ENCODE measurements around the gene RAMP1.
A peak's percentile ranks its signal among the peaks of the same experiment; 100 is the strongest.

RAMP1 gene

DNA sequence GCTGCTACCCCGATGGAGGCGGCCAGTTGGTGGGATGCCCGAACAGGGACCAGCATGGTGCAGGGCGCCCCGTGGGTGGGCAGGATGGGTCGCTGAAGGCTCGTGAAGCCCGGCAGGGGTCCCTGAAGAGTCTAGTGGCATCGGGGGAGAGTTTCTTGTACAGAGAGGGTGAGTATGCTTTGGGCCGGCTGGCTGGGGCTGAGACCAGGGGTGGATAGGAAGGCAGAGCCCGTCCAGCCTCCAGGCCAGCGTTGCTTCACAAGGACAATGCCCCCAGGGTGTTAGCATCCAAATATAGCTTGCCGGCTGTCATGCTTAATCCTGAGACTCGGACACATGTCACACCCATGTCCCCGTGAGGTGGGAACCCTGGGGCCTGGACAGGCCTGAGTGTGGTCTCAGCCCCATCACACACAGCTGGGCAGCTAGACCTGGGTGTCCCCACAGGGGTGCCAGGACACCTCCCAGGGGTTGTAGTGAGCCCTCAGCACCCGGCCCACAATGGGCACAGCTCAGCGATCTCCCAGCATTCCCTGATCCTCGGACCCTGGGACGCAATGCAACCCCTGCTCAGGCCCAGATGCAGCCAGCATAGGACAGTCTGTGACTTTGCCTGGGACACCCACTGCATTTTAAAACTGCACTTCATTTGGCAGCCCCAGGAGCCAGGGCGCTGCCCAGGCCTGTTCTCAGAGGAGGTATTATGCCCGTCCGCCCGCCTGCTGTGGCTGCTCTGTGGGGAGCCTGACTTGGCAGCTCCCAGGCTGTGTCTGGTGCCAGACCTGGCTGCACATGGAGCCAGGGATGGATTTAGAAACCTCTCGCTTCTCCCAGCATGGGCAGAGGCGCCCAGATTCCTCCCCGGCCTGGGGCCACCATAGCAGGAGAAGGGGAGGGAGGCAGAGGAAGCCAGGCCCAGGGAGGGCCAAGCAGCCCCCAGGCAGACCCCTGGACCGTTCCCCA is 36.4 kb downstream of the RAMP1 start:
- H3K36me3 ChIP-seq = no peaks in the 10 kb centered on the region
- no peaks in the 10 kb centered on the region for H3K9me3 ChIP-seq (ENCODE audit: severe bottlenecking)
- DNase-seq = no peak
- H3K27ac ChIP-seq = peak overlapping the region; percentile 11
- no peaks in the 10 kb centered on the region for H3K27me3 ChIP-seq (ENCODE audit: insufficient read depth, low read depth, severe bottlenecking)
- TF ChIP-seq, protein P1, sequence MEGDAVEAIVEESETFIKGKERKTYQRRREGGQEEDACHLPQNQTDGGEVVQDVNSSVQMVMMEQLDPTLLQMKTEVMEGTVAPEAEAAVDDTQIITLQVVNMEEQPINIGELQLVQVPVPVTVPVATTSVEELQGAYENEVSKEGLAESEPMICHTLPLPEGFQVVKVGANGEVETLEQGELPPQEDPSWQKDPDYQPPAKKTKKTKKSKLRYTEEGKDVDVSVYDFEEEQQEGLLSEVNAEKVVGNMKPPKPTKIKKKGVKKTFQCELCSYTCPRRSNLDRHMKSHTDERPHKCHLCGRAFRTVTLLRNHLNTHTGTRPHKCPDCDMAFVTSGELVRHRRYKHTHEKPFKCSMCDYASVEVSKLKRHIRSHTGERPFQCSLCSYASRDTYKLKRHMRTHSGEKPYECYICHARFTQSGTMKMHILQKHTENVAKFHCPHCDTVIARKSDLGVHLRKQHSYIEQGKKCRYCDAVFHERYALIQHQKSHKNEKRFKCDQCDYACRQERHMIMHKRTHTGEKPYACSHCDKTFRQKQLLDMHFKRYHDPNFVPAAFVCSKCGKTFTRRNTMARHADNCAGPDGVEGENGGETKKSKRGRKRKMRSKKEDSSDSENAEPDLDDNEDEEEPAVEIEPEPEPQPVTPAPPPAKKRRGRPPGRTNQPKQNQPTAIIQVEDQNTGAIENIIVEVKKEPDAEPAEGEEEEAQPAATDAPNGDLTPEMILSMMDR (IDR thresholded peaks at IDR 0.05; ENCODE audit: low read depth, low read length) = no peak
- H3K4me3 ChIP-seq (ENCODE audit: low read depth, low read length) = no peak overlapping the region

DNA sequence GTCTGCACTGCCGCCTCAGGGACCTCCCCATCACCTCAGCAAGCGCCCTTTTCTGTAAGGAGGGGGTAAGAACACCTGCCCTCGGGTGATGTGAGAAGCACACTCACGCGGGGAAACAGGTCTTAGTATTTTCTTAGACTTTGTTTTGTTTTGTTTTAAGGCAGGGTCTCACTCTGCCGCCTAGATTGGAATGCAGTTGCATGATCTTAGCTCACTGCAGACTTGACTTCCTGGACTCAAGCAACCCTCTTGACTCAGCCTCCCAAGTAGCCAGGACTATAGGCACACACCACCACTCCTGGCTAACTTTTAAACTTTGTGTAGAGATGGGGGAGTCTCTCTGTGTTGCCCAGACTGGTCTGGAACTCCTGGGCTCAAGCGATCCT is 37.1 kb downstream of the RAMP1 start:
- DNase-seq = no peak
- TF ChIP-seq, protein P1 (IDR thresholded peaks at IDR 0.05; ENCODE audit: low read depth, low read length) = no peak
- Histone ChIP-seq H3K4me3 (ENCODE audit: low read depth, low read length) (no peak overlapping the region), H3K27me3 (ENCODE audit: insufficient read depth, low read depth, severe bottlenecking) (no peaks in the 10 kb centered on the region), H3K36me3 (no peaks in the 10 kb centered on the region), H3K9me3 (ENCODE audit: severe bottlenecking) (no peaks in the 10 kb centered on the region), H3K27ac (no peak overlapping the region)

DNA sequence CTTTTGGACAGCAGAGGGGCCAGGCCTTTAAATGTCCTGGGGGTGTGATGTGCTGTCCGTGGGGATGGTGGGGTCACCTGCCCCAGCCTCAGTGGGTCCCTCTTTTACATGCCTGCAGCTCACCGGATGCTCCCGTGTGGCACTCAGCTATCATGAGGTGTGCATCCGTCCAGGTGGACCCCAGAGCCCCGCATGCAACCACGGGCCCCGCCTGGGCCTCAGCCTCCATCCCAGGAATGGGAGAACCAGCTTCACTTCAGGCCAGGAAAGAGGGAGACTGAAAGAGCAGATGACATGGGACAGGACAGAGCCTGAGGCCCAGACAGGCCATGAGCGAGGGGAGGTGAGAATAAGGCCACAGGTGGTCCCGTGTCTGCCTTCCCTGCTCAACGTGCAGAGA is 37.5 kb downstream of the RAMP1 start:
- TF ChIP-seq, protein P1 (IDR thresholded peaks at IDR 0.05; ENCODE audit: low read depth, low read length) = no peak
- no peaks in the 10 kb centered on the region for H3K9me3 ChIP-seq (ENCODE audit: severe bottlenecking)
- no peak overlapping the region for H3K27ac ChIP-seq
- H3K36me3 ChIP-seq = no peaks in the 10 kb centered on the region
- no peak for DNase-seq
- no peak overlapping the region for H3K4me3 ChIP-seq (ENCODE audit: low read depth, low read length)
- H3K27me3 ChIP-seq (ENCODE audit: insufficient read depth, low read depth, severe bottlenecking) = no peaks in the 10 kb centered on the region

DNA sequence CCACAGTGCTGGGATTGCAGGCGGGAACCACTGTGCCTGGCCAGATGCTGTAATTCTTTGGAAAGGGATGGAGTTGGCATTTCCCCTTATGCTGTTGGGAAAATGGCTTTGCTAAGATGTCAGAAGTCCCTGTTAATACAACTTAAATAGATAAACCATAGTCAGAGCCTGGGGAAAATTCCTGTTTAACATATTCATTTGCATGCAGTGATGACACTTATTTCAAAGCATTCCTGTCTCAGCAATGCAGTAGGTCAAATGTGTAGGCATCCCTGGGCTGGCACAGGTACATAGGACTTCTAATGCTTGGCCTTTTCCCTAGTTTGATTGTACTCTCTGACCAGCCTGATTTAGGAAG is 38.6 kb downstream of the RAMP1 start:
- H3K9me3 ChIP-seq (ENCODE audit: severe bottlenecking) = no peaks in the 10 kb centered on the region
- H3K27ac ChIP-seq = no peak overlapping the region
- no peaks in the 10 kb centered on the region for H3K36me3 ChIP-seq
- no peak for DNase-seq
- H3K4me3 ChIP-seq (ENCODE audit: low read depth, low read length) = no peak overlapping the region
- TF ChIP-seq, protein P1 (IDR thresholded peaks at IDR 0.05; ENCODE audit: low read depth, low read length) = no peak
- no peaks in the 10 kb centered on the region for H3K27me3 ChIP-seq (ENCODE audit: insufficient read depth, low read depth, severe bottlenecking)

DNA sequence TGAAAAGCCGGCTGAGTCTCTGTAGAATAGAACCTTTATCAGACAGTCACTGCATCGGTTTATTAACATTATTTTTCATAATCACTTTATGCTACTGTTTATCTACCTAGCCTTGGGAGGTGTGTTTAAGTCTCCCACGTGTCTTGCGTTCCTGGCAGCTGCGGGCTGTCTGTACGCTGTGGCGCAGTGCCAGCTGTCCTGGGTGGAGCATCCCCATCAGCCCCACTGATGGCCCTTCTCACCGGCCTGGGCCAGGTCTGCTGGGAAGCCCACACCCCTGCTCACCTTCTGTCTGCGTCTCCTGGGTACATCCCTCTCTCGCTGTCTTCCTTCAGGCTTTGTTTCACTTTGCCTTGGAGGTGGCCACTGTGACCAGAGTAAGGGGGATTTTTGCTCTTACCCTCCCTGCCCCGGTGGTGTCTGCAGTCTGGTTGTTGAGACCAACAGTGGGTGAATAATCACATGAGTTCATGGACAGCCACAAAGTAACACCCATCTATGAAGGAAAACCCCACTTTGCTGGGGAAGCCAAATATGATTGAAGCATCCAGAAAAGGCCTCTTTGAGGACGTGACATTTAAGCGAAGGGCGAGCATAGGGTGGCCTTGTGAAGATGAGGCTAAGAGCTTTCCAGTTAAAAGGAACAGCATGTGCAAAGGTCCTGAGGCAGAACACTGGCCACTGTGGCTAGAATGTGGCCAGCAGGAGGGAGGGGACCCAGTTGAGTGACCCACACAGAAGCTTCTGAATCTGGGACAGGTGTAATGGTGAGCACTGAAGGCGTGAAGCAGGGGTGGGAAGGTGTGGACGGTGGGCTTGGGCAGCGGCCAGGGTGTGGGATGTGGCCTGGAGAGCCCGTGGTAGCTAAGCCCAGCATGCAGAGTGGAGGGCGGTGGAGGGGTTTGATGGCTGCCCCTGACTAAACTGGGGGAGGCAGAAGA is 41.7 kb downstream of the RAMP1 start:
- Histone ChIP-seq H3K9me3 (ENCODE audit: severe bottlenecking) (no peaks in the 10 kb centered on the region), H3K27me3 (ENCODE audit: insufficient read depth, low read depth, severe bottlenecking) (no peaks in the 10 kb centered on the region), H3K4me3 (ENCODE audit: low read depth, low read length) (no peak overlapping the region), H3K27ac (no peak overlapping the region), H3K36me3 (no peaks in the 10 kb centered on the region)
- no peak for DNase-seq
- TF ChIP-seq, protein P1 (IDR thresholded peaks at IDR 0.05; ENCODE audit: low read depth, low read length) = no peak
